ENCODE measurements around the gene DES.

DNA sequence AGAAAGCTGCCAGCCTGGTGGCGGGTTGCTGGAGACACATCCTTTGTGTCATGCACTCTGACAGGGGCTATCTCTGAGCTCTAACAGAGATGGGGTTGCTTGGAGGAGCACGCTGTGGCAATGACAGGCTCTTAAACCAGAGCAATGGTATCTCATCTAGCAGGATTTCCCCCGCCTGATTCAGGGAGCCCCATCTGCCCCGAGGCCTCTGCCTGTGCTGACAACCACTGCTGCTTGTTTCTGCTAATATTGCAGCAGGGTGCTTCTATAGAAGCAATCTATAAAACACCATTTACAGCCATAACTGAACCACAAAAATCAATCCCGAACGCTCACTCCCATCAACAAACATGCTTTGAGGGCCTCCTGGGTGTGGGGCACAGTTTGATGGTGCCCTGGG lies 17.6 kb upstream of the DES start:
- TF ChIP-seq POLR2A (IDR thresholded peaks at IDR 0.05): no peak
- TF ChIP-seq, protein P1, sequence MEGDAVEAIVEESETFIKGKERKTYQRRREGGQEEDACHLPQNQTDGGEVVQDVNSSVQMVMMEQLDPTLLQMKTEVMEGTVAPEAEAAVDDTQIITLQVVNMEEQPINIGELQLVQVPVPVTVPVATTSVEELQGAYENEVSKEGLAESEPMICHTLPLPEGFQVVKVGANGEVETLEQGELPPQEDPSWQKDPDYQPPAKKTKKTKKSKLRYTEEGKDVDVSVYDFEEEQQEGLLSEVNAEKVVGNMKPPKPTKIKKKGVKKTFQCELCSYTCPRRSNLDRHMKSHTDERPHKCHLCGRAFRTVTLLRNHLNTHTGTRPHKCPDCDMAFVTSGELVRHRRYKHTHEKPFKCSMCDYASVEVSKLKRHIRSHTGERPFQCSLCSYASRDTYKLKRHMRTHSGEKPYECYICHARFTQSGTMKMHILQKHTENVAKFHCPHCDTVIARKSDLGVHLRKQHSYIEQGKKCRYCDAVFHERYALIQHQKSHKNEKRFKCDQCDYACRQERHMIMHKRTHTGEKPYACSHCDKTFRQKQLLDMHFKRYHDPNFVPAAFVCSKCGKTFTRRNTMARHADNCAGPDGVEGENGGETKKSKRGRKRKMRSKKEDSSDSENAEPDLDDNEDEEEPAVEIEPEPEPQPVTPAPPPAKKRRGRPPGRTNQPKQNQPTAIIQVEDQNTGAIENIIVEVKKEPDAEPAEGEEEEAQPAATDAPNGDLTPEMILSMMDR (IDR thresholded peaks at IDR 0.05): no peak
- TF ChIP-seq EP300 (IDR thresholded peaks at IDR 0.05): no peak
